B cell (primary cell): ENCODE data around the gene OPN4.

Source experiments
- EZH2 ChIP-seq: IDR thresholded peaks from 2 replicates; pipeline ENCODE4 v1.6.1; 2012; ENCODE audit warnings: borderline replicate concordance, low read depth, mild to moderate bottlenecking, moderate library complexity, low read length; ENCODE audit not compliant: insufficient read depth, poor library complexity, severe bottlenecking
- TF ChIP-seq, protein P1 (sequence below): fragments of 200-600 bp; IDR thresholded peaks from one replicate; pipeline ENCODE4 v1.8.0; 2022; ENCODE audit warnings: antibody characterized with exemption, mild to moderate bottlenecking

DNA sequence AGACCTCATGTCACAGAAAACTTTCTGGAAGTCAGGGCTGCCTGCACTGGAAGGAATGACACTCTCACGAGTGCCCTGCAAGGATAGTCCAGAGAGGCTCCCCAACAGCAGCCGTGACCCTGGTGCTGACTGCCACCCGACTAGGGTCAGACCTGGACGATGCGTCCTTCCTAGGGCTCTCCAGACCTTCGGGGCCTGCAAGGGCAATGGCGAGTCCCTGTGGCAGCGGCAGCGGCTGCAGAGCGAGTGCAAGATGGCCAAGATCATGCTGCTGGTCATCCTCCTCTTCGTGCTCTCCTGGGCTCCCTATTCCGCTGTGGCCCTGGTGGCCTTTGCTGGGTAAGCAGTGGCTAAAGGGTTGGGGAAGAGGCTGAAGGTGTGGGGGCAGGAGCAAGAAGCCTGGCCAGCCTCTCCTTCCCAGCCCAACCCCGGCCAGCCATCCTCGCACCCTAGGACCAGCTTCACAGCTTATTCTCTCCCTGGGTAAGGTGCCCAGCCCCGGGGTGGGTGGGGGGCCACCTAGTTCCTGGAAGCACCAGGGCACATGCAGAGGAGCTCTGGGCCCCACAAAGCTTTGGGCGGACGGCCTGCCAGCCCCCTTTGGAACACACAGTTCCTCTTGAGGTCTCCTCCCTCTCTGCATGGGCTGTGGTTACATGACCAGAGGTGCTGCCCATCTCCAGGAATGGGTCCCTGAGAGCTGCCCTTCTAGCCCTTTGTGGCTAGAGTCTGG lies 5.5 kb downstream of the OPN4 start:
- TF ChIP-seq, protein P1, sequence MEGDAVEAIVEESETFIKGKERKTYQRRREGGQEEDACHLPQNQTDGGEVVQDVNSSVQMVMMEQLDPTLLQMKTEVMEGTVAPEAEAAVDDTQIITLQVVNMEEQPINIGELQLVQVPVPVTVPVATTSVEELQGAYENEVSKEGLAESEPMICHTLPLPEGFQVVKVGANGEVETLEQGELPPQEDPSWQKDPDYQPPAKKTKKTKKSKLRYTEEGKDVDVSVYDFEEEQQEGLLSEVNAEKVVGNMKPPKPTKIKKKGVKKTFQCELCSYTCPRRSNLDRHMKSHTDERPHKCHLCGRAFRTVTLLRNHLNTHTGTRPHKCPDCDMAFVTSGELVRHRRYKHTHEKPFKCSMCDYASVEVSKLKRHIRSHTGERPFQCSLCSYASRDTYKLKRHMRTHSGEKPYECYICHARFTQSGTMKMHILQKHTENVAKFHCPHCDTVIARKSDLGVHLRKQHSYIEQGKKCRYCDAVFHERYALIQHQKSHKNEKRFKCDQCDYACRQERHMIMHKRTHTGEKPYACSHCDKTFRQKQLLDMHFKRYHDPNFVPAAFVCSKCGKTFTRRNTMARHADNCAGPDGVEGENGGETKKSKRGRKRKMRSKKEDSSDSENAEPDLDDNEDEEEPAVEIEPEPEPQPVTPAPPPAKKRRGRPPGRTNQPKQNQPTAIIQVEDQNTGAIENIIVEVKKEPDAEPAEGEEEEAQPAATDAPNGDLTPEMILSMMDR, result no peak
- TF ChIP-seq EZH2, result no peak
